ENCODE measurements around the gene CHST10. TPM values are rescaled to one million over a fixed set of nuclear protein-coding genes. Genes with fewer than 3 reads are reported as not detected.

CHST10 gene
- total and polyA plus RNA-seq, 7 donors: 0.46 to 15.1 (median 6.8) TPM

DNA sequence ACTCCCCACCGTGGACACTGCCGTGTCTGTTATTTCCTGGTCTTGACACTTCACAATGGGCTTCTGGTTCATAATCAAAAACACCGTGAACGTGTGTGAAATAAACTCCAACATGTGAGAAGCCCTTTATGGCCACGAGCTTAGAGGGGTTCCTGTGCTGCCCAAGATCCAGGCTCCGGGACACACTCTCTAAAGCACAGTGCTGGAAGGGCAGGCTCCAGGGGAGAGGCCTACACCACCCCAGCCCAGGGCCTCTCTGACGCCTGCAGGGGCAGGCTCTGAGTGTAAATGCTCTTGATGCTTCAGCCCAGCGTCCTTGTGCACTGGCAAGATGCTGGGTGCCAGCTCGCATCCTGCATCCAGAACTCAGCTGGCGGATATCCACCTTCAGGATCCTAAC is 13.7 kb downstream of the CHST10 start:
- peaks cover 18 to 56% (median 27%) of the 10 kb centered on the region in 4 donors for H3K36me3 ChIP-seq
- WGBS, 2 donors: 86 to 91% methylated on average over 10 of the region's 10 CpGs
- intact Hi-C loops (cut with DNase I): no loop called here
- TF ChIP-seq POLR2AphosphoS5 (IDR thresholded peaks at IDR 0.05) (no peak), EP300 (IDR thresholded peaks at IDR 0.05) (no peak), POLR2A (IDR thresholded peaks at IDR 0.05) (no peak)
- TF ChIP-seq, protein P1, sequence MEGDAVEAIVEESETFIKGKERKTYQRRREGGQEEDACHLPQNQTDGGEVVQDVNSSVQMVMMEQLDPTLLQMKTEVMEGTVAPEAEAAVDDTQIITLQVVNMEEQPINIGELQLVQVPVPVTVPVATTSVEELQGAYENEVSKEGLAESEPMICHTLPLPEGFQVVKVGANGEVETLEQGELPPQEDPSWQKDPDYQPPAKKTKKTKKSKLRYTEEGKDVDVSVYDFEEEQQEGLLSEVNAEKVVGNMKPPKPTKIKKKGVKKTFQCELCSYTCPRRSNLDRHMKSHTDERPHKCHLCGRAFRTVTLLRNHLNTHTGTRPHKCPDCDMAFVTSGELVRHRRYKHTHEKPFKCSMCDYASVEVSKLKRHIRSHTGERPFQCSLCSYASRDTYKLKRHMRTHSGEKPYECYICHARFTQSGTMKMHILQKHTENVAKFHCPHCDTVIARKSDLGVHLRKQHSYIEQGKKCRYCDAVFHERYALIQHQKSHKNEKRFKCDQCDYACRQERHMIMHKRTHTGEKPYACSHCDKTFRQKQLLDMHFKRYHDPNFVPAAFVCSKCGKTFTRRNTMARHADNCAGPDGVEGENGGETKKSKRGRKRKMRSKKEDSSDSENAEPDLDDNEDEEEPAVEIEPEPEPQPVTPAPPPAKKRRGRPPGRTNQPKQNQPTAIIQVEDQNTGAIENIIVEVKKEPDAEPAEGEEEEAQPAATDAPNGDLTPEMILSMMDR (IDR thresholded peaks at IDR 0.05): no peak
- H3K4me1 ChIP-seq: no peaks in the 10 kb centered on the region
- no peak overlapping the region for H3K4me3 ChIP-seq
- no peak for DNase-seq
- H3K9me3 ChIP-seq: no peaks in the 10 kb centered on the region
- H3K27ac ChIP-seq: no peak overlapping the region
- H3K27me3 ChIP-seq: no peaks in the 10 kb centered on the region

DNA sequence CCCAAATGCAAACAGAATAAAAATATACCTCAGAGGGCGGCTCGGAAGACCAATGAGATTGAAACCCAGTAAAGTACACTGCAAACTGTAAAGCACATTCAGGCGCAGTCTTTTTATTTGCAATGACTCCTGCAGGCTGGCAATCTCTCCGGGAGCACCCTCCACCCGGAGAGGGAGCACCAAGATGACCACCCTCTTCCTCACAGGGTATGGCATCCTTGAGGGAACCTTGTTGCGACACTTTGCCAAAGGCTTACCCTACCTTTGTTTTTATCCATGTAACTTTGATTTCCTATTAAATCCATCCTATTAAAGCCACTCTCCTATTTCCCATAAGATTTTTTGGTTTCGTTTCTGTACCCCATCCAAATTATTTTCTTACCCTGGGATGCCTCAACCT is 16.2 kb downstream of the CHST10 start:
- intact Hi-C loops (cut with DNase I): no loop called here
- Histone ChIP-seq H3K9me3 (no peaks in the 10 kb centered on the region), H3K4me3 (no peak overlapping the region), H3K27me3 (no peaks in the 10 kb centered on the region), H3K36me3 (peaks cover 13 to 59% (median 28%) of the 10 kb centered on the region in 4 donors), H3K4me1 (no peaks in the 10 kb centered on the region), H3K27ac (no peak overlapping the region)
- WGBS, 2 donors: 94 to 95% methylated on average over 7 of the region's 7 CpGs
- no peak for TF ChIP-seq EP300 (IDR thresholded peaks at IDR 0.05)
- TF ChIP-seq, protein P1 (IDR thresholded peaks at IDR 0.05): no peak
- TF ChIP-seq POLR2A (IDR thresholded peaks at IDR 0.05): no peak
- TF ChIP-seq POLR2AphosphoS5 (IDR thresholded peaks at IDR 0.05): no peak
- no peak for DNase-seq

DNA sequence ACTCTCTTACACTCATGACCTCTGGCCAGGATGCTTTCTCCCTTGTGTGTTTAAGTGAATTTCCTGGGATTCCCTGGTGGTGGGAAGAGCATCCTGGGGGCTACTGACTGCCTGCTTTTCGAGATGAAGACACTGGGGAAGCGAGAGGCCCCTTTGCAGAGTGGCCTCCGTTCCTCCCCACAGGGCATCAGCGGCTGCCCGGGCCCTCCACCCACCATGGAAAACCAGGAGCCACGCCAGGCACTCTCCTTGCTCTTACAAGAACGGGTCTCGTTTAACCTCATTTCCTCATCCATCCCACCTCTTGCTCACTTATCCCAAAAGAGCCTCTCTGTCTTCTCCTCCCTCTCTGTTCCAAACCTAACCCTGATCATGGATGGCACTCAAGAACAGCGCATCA is 17.8 kb downstream of the CHST10 start:
- H3K27me3 ChIP-seq: no peaks in the 10 kb centered on the region
- DNase-seq: no peak
- no peaks in the 10 kb centered on the region for H3K9me3 ChIP-seq
- H3K4me1 ChIP-seq: no peaks in the 10 kb centered on the region
- peaks cover 4 to 59% (median 17%) of the 10 kb centered on the region in 4 donors for H3K36me3 ChIP-seq
- no peak for TF ChIP-seq POLR2AphosphoS5 (IDR thresholded peaks at IDR 0.05)
- no peak for TF ChIP-seq POLR2A (IDR thresholded peaks at IDR 0.05)
- TF ChIP-seq, protein P1 (IDR thresholded peaks at IDR 0.05): no peak
- no peak for TF ChIP-seq EP300 (IDR thresholded peaks at IDR 0.05)
- H3K27ac ChIP-seq: no peak overlapping the region
- H3K4me3 ChIP-seq: no peak overlapping the region
- intact Hi-C loops (cut with DNase I): no loop called here
- WGBS, 2 donors: 85 to 92% methylated on average over 9 of the region's 9 CpGs

DNA sequence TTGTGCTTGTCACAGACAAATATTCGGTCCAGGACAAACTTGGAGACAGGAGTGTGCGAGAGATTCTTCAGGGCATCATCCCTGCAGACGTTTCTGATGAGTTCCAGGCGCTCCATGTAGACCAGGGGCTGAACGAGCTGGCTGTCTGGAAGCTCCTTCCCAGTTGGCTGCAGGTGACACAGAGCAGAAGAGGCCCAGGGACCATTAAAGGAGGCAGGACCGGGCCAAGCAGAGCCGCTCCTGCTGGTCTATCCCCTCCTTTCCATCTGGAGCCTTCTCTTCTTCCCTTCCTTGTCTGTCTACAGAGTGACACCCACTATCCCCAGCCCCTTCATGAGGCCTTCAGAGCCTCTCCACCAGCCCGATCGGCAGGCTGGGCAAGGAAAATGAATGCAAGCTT is 19.5 kb downstream of the CHST10 start:
- TF ChIP-seq POLR2A (IDR thresholded peaks at IDR 0.05): no peak
- TF ChIP-seq EP300 (IDR thresholded peaks at IDR 0.05): no peak
- no peak for TF ChIP-seq POLR2AphosphoS5 (IDR thresholded peaks at IDR 0.05)
- TF ChIP-seq, protein P1 (IDR thresholded peaks at IDR 0.05): no peak
- no peaks in the 10 kb centered on the region for H3K9me3 ChIP-seq
- no peak overlapping the region for H3K27ac ChIP-seq
- DNase-seq: no peak
- H3K36me3 ChIP-seq: peaks cover 4 to 58% (median 23%) of the 10 kb centered on the region in 4 donors
- no peaks in the 10 kb centered on the region for H3K27me3 ChIP-seq
- intact Hi-C loops (cut with DNase I): no loop called here
- WGBS, 2 donors: 86 to 90% methylated on average over 9 of the region's 9 CpGs
- no peak overlapping the region for H3K4me3 ChIP-seq
- H3K4me1 ChIP-seq: no peaks in the 10 kb centered on the region
